GM11168 (cell line): Measurements from ENCODE around the gene ADAM10.
"Not testable (repeated sequence)": the region's sequence is repeated elsewhere in the genome, so short reads cannot be mapped to it uniquely, and the experiment has no call there.

ENCODE experiments used
- in situ Hi-C: fragments of 300-500 bp; cut with MboI; formaldehyde crosslinking; loops from one replicate; pipeline ENCODE4 v1.12.0; 2022; ENCODE audit warnings: low sequenced_read_pairs; ENCODE audit not compliant: unreplicated experiment

The ADAM10 gene

DNA sequence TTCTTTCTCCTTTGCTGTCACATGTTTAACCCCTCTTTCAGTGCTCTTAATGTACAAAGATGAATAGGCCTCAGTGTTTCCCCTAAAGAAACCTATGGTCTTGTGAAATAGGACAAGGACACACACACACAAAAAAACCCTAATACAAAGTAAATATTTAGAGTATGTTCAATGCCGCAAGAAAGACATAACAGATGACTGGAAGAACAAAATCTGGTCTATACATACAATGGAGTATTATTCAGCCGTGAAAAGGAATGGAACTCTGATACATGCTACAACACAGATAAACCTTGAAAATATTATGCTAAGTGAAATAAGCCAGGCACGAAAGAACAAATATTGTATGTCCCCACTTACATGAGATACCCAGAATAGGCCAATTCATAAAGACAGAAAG is 123.1 kb downstream of the ADAM10 start:
- in situ Hi-C loops, result no loop called here

DNA sequence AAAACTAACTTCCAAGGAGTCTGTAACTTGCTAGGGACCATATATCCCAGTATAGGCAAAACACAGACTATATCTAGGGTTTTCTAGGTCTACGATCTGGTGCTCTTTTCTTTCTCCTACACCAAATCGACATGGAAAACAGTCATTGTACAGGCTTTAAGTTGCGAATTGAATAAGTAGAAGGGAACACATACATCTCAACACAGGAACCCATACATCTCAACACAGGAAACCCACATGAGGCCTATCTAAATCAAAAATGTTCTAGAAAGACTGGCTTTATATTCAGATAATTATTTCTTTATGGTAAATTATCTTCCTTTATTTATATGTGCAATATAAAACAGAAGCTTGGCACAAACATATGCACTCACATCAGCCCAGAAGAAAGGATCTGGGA is 126.6 kb downstream of the ADAM10 start:
- in situ Hi-C loops, result no loop called here

GRCh38 chr15:58620268-58620667 is 129.2 kb downstream of the ADAM10 start:
- in situ Hi-C loops, result not testable (repeated sequence)

DNA sequence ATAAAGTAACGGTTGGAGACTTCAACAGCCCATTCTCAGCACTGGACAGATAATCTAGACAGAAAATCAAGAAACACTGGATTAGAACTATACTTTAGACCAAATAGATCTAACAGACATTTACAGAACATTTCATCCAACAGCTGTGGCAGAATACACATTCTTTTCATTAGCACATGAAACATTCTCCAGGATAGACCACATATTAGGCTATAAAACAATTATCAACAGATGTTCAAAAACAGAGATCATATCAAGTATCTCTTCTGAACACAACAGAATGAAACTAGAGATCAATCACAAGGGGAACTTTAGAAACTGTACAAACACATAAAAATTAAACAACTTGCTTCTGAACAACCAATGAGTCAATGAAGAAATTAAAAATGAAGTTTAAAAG is 133.3 kb downstream of the ADAM10 start:
- in situ Hi-C loops, result no loop called here

DNA sequence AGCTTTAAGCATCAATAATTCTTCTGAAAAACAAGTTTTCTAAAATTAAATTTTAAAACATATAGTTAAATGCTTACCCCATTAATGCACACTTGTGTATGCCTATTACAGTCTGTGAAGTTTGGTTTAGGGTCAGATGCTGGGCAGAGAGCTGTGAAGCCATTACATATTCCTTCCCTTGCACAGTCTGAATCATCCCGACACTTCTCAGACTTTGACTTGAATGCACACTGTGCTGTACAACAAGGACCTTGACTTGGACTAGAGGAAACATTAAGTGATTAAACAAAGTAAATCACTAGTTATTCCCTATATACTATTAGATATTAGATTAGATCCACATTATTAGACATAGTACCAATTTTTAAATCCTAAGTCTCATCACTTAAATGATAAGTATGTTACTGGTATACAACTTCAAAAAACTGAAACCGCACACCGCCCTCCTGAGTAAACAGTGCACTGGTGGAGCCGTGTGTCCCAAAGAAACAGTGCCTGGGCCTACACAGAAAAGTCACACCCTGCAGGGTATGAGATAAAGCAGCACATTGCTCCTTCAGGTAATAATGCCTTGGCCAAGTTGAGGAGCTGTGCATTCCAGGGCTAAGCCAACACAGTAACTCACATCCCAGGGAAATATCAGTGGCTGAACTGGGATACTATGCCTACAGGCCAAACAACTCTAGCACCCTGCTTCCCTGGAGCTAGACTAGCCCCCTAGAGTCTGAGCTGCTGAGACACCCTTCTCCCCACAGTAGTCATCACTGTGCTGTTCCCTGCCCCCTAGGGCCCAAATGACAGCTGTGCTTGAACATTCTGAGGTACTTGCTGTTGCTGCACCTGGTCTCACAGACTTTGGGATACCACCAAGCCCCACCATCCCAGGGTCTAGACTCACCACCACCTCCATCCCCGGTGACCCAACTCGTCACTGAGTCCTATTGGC is 137.5 kb downstream of the ADAM10 start:
- in situ Hi-C loops, result no loop called here

GRCh38 chr15:58608711-58609110 is 140.8 kb downstream of the ADAM10 start:
- in situ Hi-C loops, result no loop called here

GRCh38 chr15:58608129-58608590 is 141.3 kb downstream of the ADAM10 start:
- in situ Hi-C loops, result no loop called here

DNA sequence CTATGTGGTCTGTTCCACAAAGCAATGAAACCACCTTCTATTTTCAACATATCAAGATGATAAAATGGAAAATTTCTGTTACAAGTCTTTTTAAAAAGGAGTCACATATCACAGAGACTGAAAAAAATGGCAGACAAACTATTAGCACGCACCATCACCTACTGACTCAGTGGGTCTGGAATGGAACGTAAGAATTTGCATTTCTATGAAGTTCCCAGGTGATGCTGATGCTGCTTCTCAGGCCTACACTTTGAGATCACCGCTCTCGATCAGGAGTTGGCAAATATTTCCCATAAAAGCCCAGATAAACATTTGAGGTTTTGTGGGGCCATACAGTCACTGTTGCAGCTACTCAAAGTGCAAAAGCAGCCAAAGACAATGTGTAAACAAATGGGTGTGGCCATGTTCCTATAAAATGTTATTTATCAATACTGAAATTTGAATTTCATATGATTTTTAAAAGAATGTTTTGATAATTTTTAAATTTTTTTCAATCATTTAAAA is 142.9 kb downstream of the ADAM10 start:
- in situ Hi-C loops, result no loop called here

GRCh38 chr15:58605931-58606530 is 143.5 kb downstream of the ADAM10 start:
- in situ Hi-C loops, result no loop called here

- in situ Hi-C loops, result no loop called here
Observed at GRCh38 chr15:58604455-58604923, 145.0 kb downstream of the ADAM10 start.

- in situ Hi-C loops, result not testable (repeated sequence)
Observed at GRCh38 chr15:58603927-58604326, 145.6 kb downstream of the ADAM10 start.

DNA sequence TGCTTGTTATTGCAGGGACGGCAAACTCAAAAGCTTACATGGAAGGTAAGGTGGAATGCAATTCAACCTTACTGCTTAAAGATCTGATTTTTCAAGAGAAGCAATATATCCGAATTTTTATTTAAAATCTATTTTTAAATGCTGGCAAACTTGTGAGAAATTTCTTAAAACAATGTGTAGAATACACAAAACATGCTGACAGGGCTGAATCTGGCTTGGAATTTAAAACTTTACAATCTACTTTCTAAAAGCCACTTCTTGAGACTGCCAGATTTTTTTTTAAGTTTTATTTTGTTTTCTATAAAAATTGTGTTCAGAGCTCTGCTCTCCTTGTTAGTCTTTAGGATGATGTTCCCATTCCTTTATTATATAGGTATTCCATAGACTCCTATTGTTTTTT is 146.7 kb downstream of the ADAM10 start:
- in situ Hi-C loops, result no loop called here

- in situ Hi-C loops, result no loop called here
Observed at GRCh38 chr15:58598829-58599210, 150.7 kb downstream of the ADAM10 start.

GRCh38 chr15:58597943-58598828 is 151.3 kb downstream of the ADAM10 start:
- in situ Hi-C loops, result no loop called here

GRCh38 chr15:58595516-58596263 is 153.8 kb downstream of the ADAM10 start:
- in situ Hi-C loops, result no loop called here

- in situ Hi-C loops, result no loop called here
Observed at GRCh38 chr15:58594898-58595297, 154.6 kb downstream of the ADAM10 start.

GRCh38 chr15:58593870-58594269 is 155.6 kb downstream of the ADAM10 start:
- in situ Hi-C loops, result no loop called here

DNA sequence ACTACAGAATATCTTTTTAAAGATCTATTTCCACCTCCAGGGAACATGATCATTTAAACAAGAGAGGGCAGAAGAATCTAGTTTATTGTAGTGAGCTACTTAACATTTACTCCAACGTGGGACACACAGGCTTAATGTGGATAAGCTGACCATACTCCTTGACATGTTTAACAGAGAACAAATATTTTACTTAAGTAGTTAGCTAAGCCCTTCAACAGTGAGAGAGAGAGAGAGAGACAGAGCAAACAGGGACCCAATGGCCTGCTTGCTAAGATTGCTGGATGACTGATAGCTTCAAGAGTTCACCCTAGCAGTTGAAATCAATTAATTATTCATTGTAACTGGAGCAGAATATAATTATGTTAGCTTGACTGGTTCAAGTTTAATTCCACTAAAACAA is 158.6 kb downstream of the ADAM10 start:
- in situ Hi-C loops, result no loop called here

- in situ Hi-C loops, result no loop called here
Observed at GRCh38 chr15:58590236-58590635, 159.3 kb downstream of the ADAM10 start.

- in situ Hi-C loops, result no loop called here
Observed at GRCh38 chr15:58589047-58589446, 160.5 kb downstream of the ADAM10 start.
